SK-N-SH treated with all-trans-retinoic acid at 6 μM for 48 hours (cell line): Measurements from ENCODE around the gene C1orf159.

Experiments
- ARNTL ChIP-seq: fragments of 450-650 bp; formaldehyde crosslinking; IDR thresholded peaks from 2 replicates; pipeline ENCODE4 v1.5.0; 2020; ENCODE audit warnings: low read depth, mild to moderate bottlenecking, moderate library complexity, borderline replicate concordance
- BACH2 ChIP-seq: fragments of 250-450 bp; sonication (Bioruptor Pico); IDR thresholded peaks from 2 replicates; pipeline ENCODE4 v1.9.0; 2021; ENCODE audit warnings: mild to moderate bottlenecking, borderline replicate concordance
- CREB5 ChIP-seq: fragments of 250-450 bp; sonication (Bioruptor Pico); IDR thresholded peaks from 2 replicates; pipeline ENCODE4 v1.5.1; 2020; ENCODE audit warnings: low read depth, mild to moderate bottlenecking, moderate library complexity
- PATZ1 ChIP-seq: fragments of 250-450 bp; sonication (Bioruptor Pico); IDR thresholded peaks from 2 replicates; pipeline ENCODE4 v1.8.0; 2020; ENCODE audit warnings: mild to moderate bottlenecking, moderate library complexity, borderline replicate concordance
- POU6F1 ChIP-seq: fragments of 250-450 bp; sonication (Bioruptor Pico); IDR thresholded peaks from 2 replicates; pipeline ENCODE4 v1.8.0; 2021; ENCODE audit warnings: low read depth, mild to moderate bottlenecking, moderate library complexity, borderline replicate concordance
- RARB ChIP-seq: fragments of 250-450 bp; sonication (Bioruptor Pico); IDR thresholded peaks from 2 replicates; pipeline ENCODE4 v1.8.0; 2021; ENCODE audit warnings: mild to moderate bottlenecking, moderate library complexity
- SNAI2 ChIP-seq: fragments of 250-450 bp; sonication (Bioruptor Pico); IDR thresholded peaks from 2 replicates; pipeline ENCODE4 v1.5.0; 2020; ENCODE audit warnings: mild to moderate bottlenecking, moderate library complexity
- TCF4 ChIP-seq: fragments of 250-450 bp; sonication (Bioruptor Pico); IDR thresholded peaks from 2 replicates; pipeline ENCODE4 v1.8.0; 2021; ENCODE audit warnings: mild to moderate bottlenecking, moderate library complexity, borderline replicate concordance
- TOX ChIP-seq: fragments of 250-450 bp; sonication (Bioruptor Pico); IDR thresholded peaks from 2 replicates; pipeline ENCODE4 v1.8.0; 2021; ENCODE audit warnings: mild to moderate bottlenecking, moderate library complexity, borderline replicate concordance
- TSHZ2 ChIP-seq: fragments of 250-450 bp; sonication (Bioruptor Pico); IDR thresholded peaks from 2 replicates; pipeline ENCODE4 v1.5.0; 2020; ENCODE audit warnings: mild to moderate bottlenecking, moderate library complexity
- ZFP3 ChIP-seq: fragments of 250-450 bp; sonication (Bioruptor Pico); IDR thresholded peaks from 2 replicates; pipeline ENCODE4 v1.5.0; 2020; ENCODE audit warnings: mild to moderate bottlenecking, moderate library complexity
- ZFP30 ChIP-seq: fragments of 450-650 bp; formaldehyde crosslinking; IDR thresholded peaks from 2 replicates; pipeline ENCODE4 v1.5.0; 2022; ENCODE audit warnings: mild to moderate bottlenecking, moderate library complexity
- ZNF70 ChIP-seq: fragments of 450-650 bp; formaldehyde crosslinking; IDR thresholded peaks from 2 replicates; pipeline ENCODE4 v1.5.0; 2020; ENCODE audit warnings: mild to moderate bottlenecking, moderate library complexity

- TF ChIP-seq PATZ1 (CRISPR knock-in tag) (no peak), CREB5 (CRISPR knock-in tag) (no peak), ARNTL (CRISPR knock-in tag) (no peak), BACH2 (CRISPR knock-in tag) (no peak), TOX (CRISPR knock-in tag) (no peak), ZFP30 (no peak), ZNF70 (CRISPR knock-in tag) (no peak), TCF4 (CRISPR knock-in tag) (no peak), POU6F1 (no peak), RARB (no peak), ZFP3 (no peak), TSHZ2 (CRISPR knock-in tag) (no peak), SNAI2 (CRISPR knock-in tag) (no peak)
Observed at GRCh38 chr1:1045129-1045528, 70.8 kb downstream of the C1orf159 start.
